ENCODE measurements around the gene ZNF76.

DNA sequence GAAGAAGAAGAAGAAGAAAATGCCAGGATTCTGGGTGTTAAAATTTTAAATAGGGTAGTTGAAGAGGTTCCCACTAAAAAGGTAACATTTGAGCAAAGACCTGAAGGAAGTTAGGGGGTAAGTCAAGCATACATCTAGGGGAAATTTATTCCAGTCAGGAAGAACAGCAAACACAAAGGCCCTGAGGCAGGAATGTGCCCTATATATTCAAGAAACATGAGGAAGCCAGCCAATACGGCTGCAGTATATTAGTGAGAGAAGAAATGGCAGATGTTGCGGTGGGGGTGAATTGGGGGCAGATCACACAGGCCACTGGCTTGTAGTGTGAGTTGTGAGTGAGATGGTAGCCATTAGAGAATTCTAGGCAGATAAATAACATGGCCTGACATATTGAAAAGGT is 6.0 kb downstream of the ZNF76 start:
- TF ChIP-seq POLR2A (IDR thresholded peaks at IDR 0.05; ENCODE audit: control extremely low read depth in 1 of 2, low read depth in 2 of 2, low read length in 2 of 2) (no peak), JUND (IDR thresholded peaks at IDR 0.05; ENCODE audit: low read length) (no peak), CEBPB (IDR thresholded peaks at IDR 0.05; ENCODE audit: low read depth, low read length) (no peak), EGR1 (IDR thresholded peaks at IDR 0.05; ENCODE audit: borderline replicate concordance, low read depth, low read length) (no peak), CREB1 (IDR thresholded peaks at IDR 0.05) (no peak), CTCF (IDR thresholded peaks at IDR 0.05; ENCODE audit: control extremely low read depth in 1 of 3, insufficient read depth in 1 of 3, low read depth in 1 of 3, low read length in 3 of 3) (no peak), POLR2AphosphoS5 (IDR thresholded peaks at IDR 0.05; ENCODE audit: low read depth, low read length) (no peak), CHD1 (IDR thresholded peaks at IDR 0.05; ENCODE audit: low read depth, low read length) (no peak), RAD21 (IDR thresholded peaks at IDR 0.05 in 1 of 2, conservative IDR thresholded peaks at IDR 0.05 in 1 of 2; ENCODE audit: low read depth in 2 of 2, low read length in 2 of 2) (no peak)
- TF ChIP-seq, protein P1, sequence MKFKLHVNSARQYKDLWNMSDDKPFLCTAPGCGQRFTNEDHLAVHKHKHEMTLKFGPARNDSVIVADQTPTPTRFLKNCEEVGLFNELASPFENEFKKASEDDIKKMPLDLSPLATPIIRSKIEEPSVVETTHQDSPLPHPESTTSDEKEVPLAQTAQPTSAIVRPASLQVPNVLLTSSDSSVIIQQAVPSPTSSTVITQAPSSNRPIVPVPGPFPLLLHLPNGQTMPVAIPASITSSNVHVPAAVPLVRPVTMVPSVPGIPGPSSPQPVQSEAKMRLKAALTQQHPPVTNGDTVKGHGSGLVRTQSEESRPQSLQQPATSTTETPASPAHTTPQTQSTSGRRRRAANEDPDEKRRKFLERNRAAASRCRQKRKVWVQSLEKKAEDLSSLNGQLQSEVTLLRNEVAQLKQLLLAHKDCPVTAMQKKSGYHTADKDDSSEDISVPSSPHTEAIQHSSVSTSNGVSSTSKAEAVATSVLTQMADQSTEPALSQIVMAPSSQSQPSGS (IDR thresholded peaks at IDR 0.05; ENCODE audit: low read length) = no peak
